ENCODE measurements around the gene CCND1.
"Not testable (repeated sequence)": the region's sequence is repeated elsewhere in the genome, so short reads cannot be mapped to it uniquely, and the experiment has no call there.

The CCND1 gene

DNA sequence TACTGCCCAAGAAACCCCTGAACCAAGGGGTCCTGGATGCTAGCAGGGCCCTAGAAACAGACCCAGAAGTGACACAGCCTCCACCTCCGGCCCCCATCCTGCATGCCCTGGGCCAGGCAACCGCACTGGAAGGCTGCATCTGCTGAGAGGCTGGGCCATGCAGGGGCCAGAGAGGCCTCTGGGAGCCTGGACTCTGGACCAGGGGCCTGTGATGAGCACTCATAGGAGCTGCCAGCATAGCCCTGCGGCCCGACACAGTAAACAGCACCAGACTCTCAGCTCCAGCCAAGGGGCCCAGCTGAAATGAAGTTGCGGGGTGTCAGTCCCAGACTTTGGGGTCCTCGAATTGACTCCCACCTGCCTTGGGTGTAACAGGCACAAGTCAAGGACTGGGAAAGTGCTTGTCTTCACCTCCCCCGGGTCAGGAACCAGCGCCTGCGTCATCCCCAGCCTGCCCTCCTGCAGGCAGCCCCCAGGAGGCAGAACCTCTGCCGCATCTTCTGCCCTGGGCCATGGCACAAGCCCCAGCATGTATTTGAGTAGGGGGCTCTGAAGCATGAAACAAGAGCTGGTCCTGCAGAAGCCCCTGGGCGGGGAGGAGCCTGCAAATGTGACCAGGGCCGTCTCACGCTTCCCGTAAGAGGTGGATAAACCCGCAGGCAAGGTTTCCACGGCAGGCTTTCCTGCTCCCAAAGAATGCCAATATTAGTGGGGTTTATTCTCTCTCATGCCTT, 25.2 kb upstream of the CCND1 start:
- no peaks in the 10 kb centered on the region for H3K4me1 ChIP-seq (ENCODE audit: insufficient read depth, poor library complexity, severe bottlenecking)
- H3K27ac ChIP-seq (ENCODE audit: poor library complexity, severe bottlenecking) = no peak overlapping the region
- H3K9me3 ChIP-seq (ENCODE audit: severe bottlenecking) = no peaks in the 10 kb centered on the region
- ATAC-seq (ENCODE audit: low read depth) (no peak), DNase-seq (ENCODE audit: low spot score) (no peak)
- H3K27me3 ChIP-seq (ENCODE audit: insufficient read depth, poor library complexity, severe bottlenecking) = no peaks in the 10 kb centered on the region
- H3K36me3 ChIP-seq (ENCODE audit: low read depth) = no peaks in the 10 kb centered on the region
- no peak overlapping the region for H3K4me3 ChIP-seq (ENCODE audit: severe bottlenecking)
- TF ChIP-seq, protein P1, sequence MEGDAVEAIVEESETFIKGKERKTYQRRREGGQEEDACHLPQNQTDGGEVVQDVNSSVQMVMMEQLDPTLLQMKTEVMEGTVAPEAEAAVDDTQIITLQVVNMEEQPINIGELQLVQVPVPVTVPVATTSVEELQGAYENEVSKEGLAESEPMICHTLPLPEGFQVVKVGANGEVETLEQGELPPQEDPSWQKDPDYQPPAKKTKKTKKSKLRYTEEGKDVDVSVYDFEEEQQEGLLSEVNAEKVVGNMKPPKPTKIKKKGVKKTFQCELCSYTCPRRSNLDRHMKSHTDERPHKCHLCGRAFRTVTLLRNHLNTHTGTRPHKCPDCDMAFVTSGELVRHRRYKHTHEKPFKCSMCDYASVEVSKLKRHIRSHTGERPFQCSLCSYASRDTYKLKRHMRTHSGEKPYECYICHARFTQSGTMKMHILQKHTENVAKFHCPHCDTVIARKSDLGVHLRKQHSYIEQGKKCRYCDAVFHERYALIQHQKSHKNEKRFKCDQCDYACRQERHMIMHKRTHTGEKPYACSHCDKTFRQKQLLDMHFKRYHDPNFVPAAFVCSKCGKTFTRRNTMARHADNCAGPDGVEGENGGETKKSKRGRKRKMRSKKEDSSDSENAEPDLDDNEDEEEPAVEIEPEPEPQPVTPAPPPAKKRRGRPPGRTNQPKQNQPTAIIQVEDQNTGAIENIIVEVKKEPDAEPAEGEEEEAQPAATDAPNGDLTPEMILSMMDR (IDR thresholded peaks at IDR 0.05; ENCODE audit: poor library complexity, severe bottlenecking) = no peak

DNA sequence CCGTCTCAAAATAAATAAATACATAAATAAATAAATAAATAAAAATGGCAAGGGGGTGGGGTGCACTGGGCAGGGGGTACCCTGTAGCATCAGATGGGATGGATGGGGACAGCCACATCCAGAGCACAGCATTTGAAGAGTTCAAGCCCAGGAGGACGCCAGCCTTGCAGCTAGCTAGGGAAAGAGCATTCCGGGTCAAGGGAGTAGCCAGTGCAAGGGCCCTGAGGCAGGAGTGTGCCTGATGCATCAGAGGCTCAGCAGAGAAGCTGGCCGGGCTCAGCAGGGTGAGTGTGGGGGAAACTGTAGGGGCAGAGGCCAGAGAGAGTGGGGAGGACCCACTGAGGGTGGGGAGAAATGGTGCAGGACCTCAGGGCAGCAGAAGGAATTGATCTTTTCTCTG, 23.7 kb upstream of the CCND1 start:
- H3K27me3 ChIP-seq (ENCODE audit: insufficient read depth, poor library complexity, severe bottlenecking) = no peaks in the 10 kb centered on the region
- DNase-seq (ENCODE audit: low spot score) = no peak
- no peaks in the 10 kb centered on the region for H3K9me3 ChIP-seq (ENCODE audit: severe bottlenecking)
- no peaks in the 10 kb centered on the region for H3K4me1 ChIP-seq (ENCODE audit: insufficient read depth, poor library complexity, severe bottlenecking)
- no peak for ATAC-seq (ENCODE audit: low read depth)
- TF ChIP-seq, protein P1 (IDR thresholded peaks at IDR 0.05; ENCODE audit: poor library complexity, severe bottlenecking) = no peak
- no peak overlapping the region for H3K27ac ChIP-seq (ENCODE audit: poor library complexity, severe bottlenecking)
- H3K36me3 ChIP-seq (ENCODE audit: low read depth) = no peaks in the 10 kb centered on the region
- no peak overlapping the region for H3K4me3 ChIP-seq (ENCODE audit: severe bottlenecking)

DNA sequence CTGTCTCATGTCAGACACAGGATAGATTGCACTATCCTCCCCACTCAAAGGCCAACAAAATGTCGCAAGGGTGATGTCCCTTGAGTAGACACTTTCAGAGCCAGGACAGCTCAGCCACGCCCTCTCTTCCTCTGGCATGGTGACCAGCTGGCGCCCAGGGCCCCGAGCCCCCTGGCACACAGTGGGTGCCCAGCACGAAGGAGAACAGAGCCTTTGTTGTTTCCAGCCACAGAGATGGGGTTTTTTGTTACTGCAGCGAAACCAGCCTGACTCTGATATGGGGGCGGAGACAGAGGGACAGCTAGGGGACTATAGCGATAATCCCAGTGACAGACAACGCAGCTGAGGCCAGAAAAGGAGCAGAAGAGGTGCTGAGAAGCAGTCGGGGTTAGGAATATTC, 23.3 kb upstream of the CCND1 start:
- no peaks in the 10 kb centered on the region for H3K9me3 ChIP-seq (ENCODE audit: severe bottlenecking)
- no peaks in the 10 kb centered on the region for H3K27me3 ChIP-seq (ENCODE audit: insufficient read depth, poor library complexity, severe bottlenecking)
- H3K4me3 ChIP-seq (ENCODE audit: severe bottlenecking) = no peak overlapping the region
- no peaks in the 10 kb centered on the region for H3K36me3 ChIP-seq (ENCODE audit: low read depth)
- no peak for DNase-seq (ENCODE audit: low spot score)
- ATAC-seq (ENCODE audit: low read depth) = no peak
- H3K4me1 ChIP-seq (ENCODE audit: insufficient read depth, poor library complexity, severe bottlenecking) = no peaks in the 10 kb centered on the region
- no peak overlapping the region for H3K27ac ChIP-seq (ENCODE audit: poor library complexity, severe bottlenecking)
- TF ChIP-seq, protein P1 (IDR thresholded peaks at IDR 0.05; ENCODE audit: poor library complexity, severe bottlenecking) = no peak

DNA sequence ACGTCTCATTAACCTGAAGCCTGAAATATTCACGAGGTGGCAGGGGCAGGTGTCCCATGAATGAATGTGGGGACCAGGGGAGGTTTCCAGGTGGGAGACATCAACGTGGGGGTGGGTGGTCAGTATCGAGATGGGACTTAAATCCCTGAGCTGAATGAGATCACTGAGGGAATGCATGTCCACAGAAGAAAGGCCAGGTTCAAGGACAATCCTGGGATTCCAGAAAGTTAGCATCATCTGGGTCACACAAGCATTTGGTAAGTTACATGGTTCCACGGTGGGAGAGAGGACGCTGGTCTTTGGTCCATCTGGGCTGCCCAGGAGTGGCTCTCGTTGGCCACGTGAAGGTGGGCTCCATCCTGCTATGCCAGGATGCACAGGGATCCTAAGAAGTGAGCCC, 22.7 kb upstream of the CCND1 start:
- TF ChIP-seq, protein P1 (IDR thresholded peaks at IDR 0.05; ENCODE audit: poor library complexity, severe bottlenecking) = no peak
- ATAC-seq (ENCODE audit: low read depth) (no peak), DNase-seq (ENCODE audit: low spot score) (no peak)
- Histone ChIP-seq H3K4me3 (ENCODE audit: severe bottlenecking) (no peak overlapping the region), H3K27me3 (ENCODE audit: insufficient read depth, poor library complexity, severe bottlenecking) (no peaks in the 10 kb centered on the region), H3K4me1 (ENCODE audit: insufficient read depth, poor library complexity, severe bottlenecking) (no peaks in the 10 kb centered on the region), H3K27ac (ENCODE audit: poor library complexity, severe bottlenecking) (no peak overlapping the region), H3K36me3 (ENCODE audit: low read depth) (no peaks in the 10 kb centered on the region), H3K9me3 (ENCODE audit: severe bottlenecking) (no peaks in the 10 kb centered on the region)

DNA sequence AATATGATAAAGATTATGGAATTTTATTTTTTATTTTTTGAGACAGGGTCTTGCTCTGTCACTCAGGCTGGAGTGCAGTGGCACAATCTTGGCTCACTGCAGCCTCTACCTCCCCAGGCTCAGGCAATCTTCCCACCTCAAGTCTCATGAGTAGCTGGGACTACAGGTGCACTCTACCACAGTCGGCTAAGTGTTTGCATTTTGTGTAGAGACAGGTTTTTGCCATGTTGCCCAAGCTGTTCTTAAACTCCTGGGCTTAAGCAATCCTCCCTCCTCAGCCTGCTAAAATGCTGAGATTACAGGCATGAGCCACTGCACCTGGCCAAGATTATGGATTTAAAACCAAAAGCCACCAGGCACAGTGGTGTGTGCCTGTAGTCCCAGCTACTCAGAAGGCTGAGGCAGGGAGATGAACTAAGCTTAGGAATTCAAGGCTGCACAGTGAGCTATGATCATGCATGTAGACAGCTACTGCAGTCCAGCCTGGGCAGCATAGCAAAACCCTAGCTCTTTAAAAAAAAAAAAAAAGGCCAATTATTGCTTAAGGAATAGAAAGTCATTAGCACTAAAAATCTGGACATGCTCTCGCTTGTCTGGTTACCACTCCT, 20.2 kb upstream of the CCND1 start:
- no peaks in the 10 kb centered on the region for H3K27me3 ChIP-seq (ENCODE audit: insufficient read depth, poor library complexity, severe bottlenecking)
- no peaks in the 10 kb centered on the region for H3K36me3 ChIP-seq (ENCODE audit: low read depth)
- H3K27ac ChIP-seq (ENCODE audit: poor library complexity, severe bottlenecking) = no peak overlapping the region
- ATAC-seq (ENCODE audit: low read depth) (no peak), DNase-seq (ENCODE audit: low spot score) (no peak)
- no peaks in the 10 kb centered on the region for H3K4me1 ChIP-seq (ENCODE audit: insufficient read depth, poor library complexity, severe bottlenecking)
- TF ChIP-seq, protein P1 (IDR thresholded peaks at IDR 0.05; ENCODE audit: poor library complexity, severe bottlenecking) = no peak
- H3K9me3 ChIP-seq (ENCODE audit: severe bottlenecking) = no peaks in the 10 kb centered on the region
- H3K4me3 ChIP-seq (ENCODE audit: severe bottlenecking) = no peak overlapping the region

DNA sequence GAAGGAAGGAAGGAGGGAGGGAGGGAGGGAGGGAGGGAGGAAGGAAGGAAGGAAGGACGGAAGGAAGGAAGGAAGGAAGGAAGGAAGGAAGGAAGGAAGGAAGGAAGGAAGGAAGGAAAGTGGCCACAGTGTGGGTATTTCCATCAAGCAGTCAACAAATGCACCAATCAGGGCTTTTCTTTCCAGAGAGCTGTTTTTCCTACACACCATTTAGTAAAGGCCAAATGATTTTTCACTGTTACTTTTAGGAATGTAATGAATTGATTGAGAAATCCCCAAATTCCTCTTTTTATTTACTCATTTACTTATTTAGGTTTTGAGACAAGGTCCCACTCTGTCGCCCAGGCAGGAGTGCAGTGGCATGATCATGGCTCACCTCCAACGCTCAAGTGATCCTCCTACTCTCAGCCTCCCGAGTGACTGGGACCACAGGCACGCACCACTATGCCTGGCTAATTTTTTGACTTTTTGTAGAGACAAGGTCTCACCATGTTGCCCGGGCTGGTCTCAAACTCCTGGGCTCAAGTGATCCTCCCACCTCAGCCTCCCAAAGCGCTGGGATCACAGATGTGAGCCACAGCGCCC, 18.8 kb upstream of the CCND1 start:
- H3K27ac ChIP-seq (ENCODE audit: poor library complexity, severe bottlenecking); H3K4me3 ChIP-seq (ENCODE audit: severe bottlenecking); H3K27me3 ChIP-seq (ENCODE audit: insufficient read depth, poor library complexity, severe bottlenecking); H3K4me1 ChIP-seq (ENCODE audit: insufficient read depth, poor library complexity, severe bottlenecking); H3K9me3 ChIP-seq (ENCODE audit: severe bottlenecking); ATAC-seq (ENCODE audit: low read depth); DNase-seq (ENCODE audit: low spot score); H3K36me3 ChIP-seq (ENCODE audit: low read depth): not testable (repeated sequence)
